Smooth muscle cell (in vitro differentiated cells): ENCODE results near the gene HAUS3. TPM values are rescaled to one million over a fixed set of nuclear protein-coding genes. Genes with fewer than 3 reads are reported as not detected.

Source experiments
- DNase-seq: peaks from one replicate; lab custom pipeline; 2025; ENCODE audit not compliant: unreplicated experiment; lab: John Stamatoyannopoulos, UW
- H2AFZ ChIP-seq: fragments of 200-600 bp; sonication (generic); 2 replicates; pipeline ENCODE4 v1.6.0; 2016; ENCODE audit warnings: antibody characterized with exemption, low read depth, mild to moderate bottlenecking
- H3F3A ChIP-seq: fragments of 200-600 bp; sonication (generic); 2 replicates; pipeline ENCODE4 v1.6.0; 2017; ENCODE audit warnings: antibody characterized with exemption, low read depth
- H3K27ac ChIP-seq: fragments of 200-600 bp; sonication (generic); 2 replicates; pipeline ENCODE4 v1.5.1; 2016; ENCODE audit warnings: low read depth, mild to moderate bottlenecking
- H3K27me3 ChIP-seq: fragments of 200-600 bp; sonication (generic); 2 replicates; pipeline ENCODE4 v1.6.1; 2016; ENCODE audit warnings: low read depth, mild to moderate bottlenecking
- H3K36me3 ChIP-seq: fragments of 200-600 bp; sonication (generic); 2 replicates; pipeline ENCODE4 v1.5.1; 2016; ENCODE audit warnings: low read depth
- H3K4me1 ChIP-seq: fragments of 200-600 bp; sonication (generic); 2 replicates; pipeline ENCODE4 v1.5.1; 2016; ENCODE audit warnings: low read depth
- H3K4me2 ChIP-seq: fragments of 200-600 bp; sonication (generic); 2 replicates; pipeline ENCODE4 v1.6.0; 2016; ENCODE audit warnings: mild to moderate bottlenecking
- H3K4me3 ChIP-seq: fragments of 200-600 bp; sonication (generic); 2 replicates; pipeline ENCODE4 v1.5.1; 2016; ENCODE audit warnings: mild to moderate bottlenecking
- H3K79me2 ChIP-seq: fragments of 200-600 bp; sonication (generic); 2 replicates; pipeline ENCODE4 v1.6.0; 2016; ENCODE audit warnings: low read depth, mild to moderate bottlenecking
- H3K9ac ChIP-seq: fragments of 200-600 bp; sonication (generic); 2 replicates; pipeline ENCODE4 v1.6.0; 2016; ENCODE audit warnings: low read depth
- H3K9me3 ChIP-seq: fragments of 200-600 bp; sonication (generic); replicated peaks from 2 replicates; pipeline ENCODE4 v1.5.1; 2016; ENCODE audit warnings: low read depth
- H4K20me1 ChIP-seq: fragments of 200-600 bp; sonication (generic); 2 replicates; pipeline ENCODE4 v1.6.0; 2016; ENCODE audit warnings: low read depth
- CTCF ChIP-seq: fragments of 200-600 bp; sonication (generic); IDR thresholded peaks from 2 replicates; pipeline ENCODE4 v1.5.1; 2017; ENCODE audit warnings: borderline replicate concordance, mild to moderate bottlenecking, antibody characterized with exemption; ENCODE audit not compliant: insufficient read depth, poor library complexity, severe bottlenecking
- WGBS: methylation state at CpG from one replicate; pipeline ENCODE4 v1.1.7; 2016; ENCODE audit warnings: low lambda C conversion rate; 5-methylcytosine and 5-hydroxymethylcytosine counted together
- polyA plus RNA-seq: library from polyadenylated mRNA; unstranded; fragments of >200 nt; fragmentation: Nextera tagmentation; extraction: Ambion mirVana; gene quantifications from 2 replicates; pipeline ENCODE4 v1.2.1, GENCODE V29; 2016
- total RNA-seq: library from RNA; depleted of rRNA; stranded (reverse); fragments of >200 nt; gene quantifications from 2 replicates; pipeline ENCODE4 v1.2.3, GENCODE V29; 2014

HAUS3 gene
- total and polyA plus RNA-seq, 2 experiments from 2014 or later, result 13.4 to 16.2 TPM

- TF ChIP-seq CTCF, result no peak
- no peaks in the 10 kb centered on the region for H3K27me3 ChIP-seq
- no peak overlapping the region for H3K4me3 ChIP-seq
- H4K20me1 ChIP-seq, result no peaks in the 10 kb centered on the region
- peaks cover 8% of the 10 kb centered on the region for H3K4me1 ChIP-seq
- 89% methylated on average over 11 of the region's 11 CpGs for WGBS
- H3K4me2 ChIP-seq, result no peak overlapping the region
- H3F3A ChIP-seq, result no peaks in the 10 kb centered on the region
- H3K9me3 ChIP-seq, result no peaks in the 10 kb centered on the region
- H2AFZ ChIP-seq, result no peak overlapping the region
- DNase-seq, result no peak
- no peaks in the 10 kb centered on the region for H3K36me3 ChIP-seq
- H3K79me2 ChIP-seq, result no peaks in the 10 kb centered on the region
- no peak overlapping the region for H3K9ac ChIP-seq
- H3K27ac ChIP-seq, result no peak overlapping the region
These were observed 48.0 kb upstream of the HAUS3 start for GRCh38 chr4:2289955-2290333.

- Histone ChIP-seq H3K27ac (no peak overlapping the region), H3K9me3 (no peaks in the 10 kb centered on the region), H3K27me3 (no peaks in the 10 kb centered on the region), H3K4me2 (no peak overlapping the region), H2AFZ (no peak overlapping the region), H3K9ac (no peak overlapping the region), H3F3A (no peaks in the 10 kb centered on the region), H3K4me1 (peaks cover 8% of the 10 kb centered on the region), H3K79me2 (no peaks in the 10 kb centered on the region), H3K36me3 (no peaks in the 10 kb centered on the region), H3K4me3 (no peak overlapping the region), H4K20me1 (no peaks in the 10 kb centered on the region)
- 91% methylated on average over 11 of the region's 14 CpGs for WGBS
- DNase-seq, result no peak
- TF ChIP-seq CTCF, result no peak
These were observed 47.5 kb upstream of the HAUS3 start for GRCh38 chr4:2289311-2289954.

DNA sequence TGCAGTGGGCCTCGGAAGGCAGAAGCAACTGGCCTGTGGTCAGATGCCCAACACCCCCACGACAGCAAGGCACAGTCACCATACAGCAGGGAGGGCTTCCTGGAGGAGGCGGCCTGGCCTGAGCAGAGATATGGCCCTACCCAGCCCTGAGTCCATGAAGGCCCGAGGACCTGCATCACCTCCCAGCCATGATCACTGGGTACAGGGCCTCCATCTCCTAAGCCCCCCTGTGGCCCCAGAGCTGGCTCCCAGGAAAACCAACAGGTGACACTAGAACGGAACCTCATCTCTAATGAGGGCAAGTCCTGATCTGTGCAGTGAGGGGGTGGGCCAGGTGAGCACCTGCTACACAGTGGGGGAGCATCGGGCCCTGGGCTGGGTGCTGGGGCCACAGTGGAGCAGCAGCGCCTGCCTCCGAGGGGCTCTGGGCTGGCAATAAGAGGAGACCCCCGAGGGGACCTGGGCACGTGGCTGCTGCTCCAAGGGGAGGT lies 46.2 kb upstream of the HAUS3 start:
- Histone ChIP-seq H3F3A (no peaks in the 10 kb centered on the region), H3K4me1 (peaks cover 8% of the 10 kb centered on the region), H3K79me2 (no peaks in the 10 kb centered on the region), H3K36me3 (no peaks in the 10 kb centered on the region), H2AFZ (no peak overlapping the region), H4K20me1 (no peaks in the 10 kb centered on the region), H3K9ac (no peak overlapping the region), H3K4me2 (no peak overlapping the region), H3K27ac (no peak overlapping the region), H3K27me3 (no peaks in the 10 kb centered on the region), H3K9me3 (no peaks in the 10 kb centered on the region), H3K4me3 (no peak overlapping the region)
- no peak for TF ChIP-seq CTCF
- WGBS, result 94% methylated on average over 10 of the region's 10 CpGs
- no peak for DNase-seq

GRCh38 chr4:2287594-2287915 lies 45.6 kb upstream of the HAUS3 start:
- no peak overlapping the region for H2AFZ ChIP-seq
- H4K20me1 ChIP-seq, result no peaks in the 10 kb centered on the region
- H3K79me2 ChIP-seq, result no peaks in the 10 kb centered on the region
- no peak overlapping the region for H3K4me2 ChIP-seq
- no peak overlapping the region for H3K9ac ChIP-seq
- H3K36me3 ChIP-seq, result no peaks in the 10 kb centered on the region
- H3K4me1 ChIP-seq, result peaks cover 8% of the 10 kb centered on the region
- H3K27me3 ChIP-seq, result no peaks in the 10 kb centered on the region
- TF ChIP-seq CTCF, result no peak
- no peak for DNase-seq
- no peaks in the 10 kb centered on the region for H3F3A ChIP-seq
- no peak overlapping the region for H3K4me3 ChIP-seq
- 73% methylated on average over 6 of the region's 9 CpGs for WGBS
- no peak overlapping the region for H3K27ac ChIP-seq
- no peaks in the 10 kb centered on the region for H3K9me3 ChIP-seq
